Bronchial epithelial cell (primary cell): Measurements from ENCODE around the gene TRPM3. TPM values are rescaled to one million over a fixed set of nuclear protein-coding genes. Genes with fewer than 3 reads are reported as not detected.

Experiments used
- DNase-seq: peaks from one replicate; pipeline ENCODE4 v3.0.0-alpha.2; 2010; ENCODE audit warnings: low read depth
- FAIRE-seq: peaks from 2 replicates; lab custom pipeline; 2011; peaks lifted over from hg19 to GRCh38; lab: Jason Lieb, UNC
- H3K27me3 ChIP-seq: 2 replicates; pipeline ENCODE4 v1.5.1; 2011; ENCODE audit warnings: low read length; ENCODE audit not compliant: control insufficient read depth, insufficient read depth
- H3K36me3 ChIP-seq: 2 replicates; pipeline ENCODE4 v1.5.1; 2011; ENCODE audit warnings: low read length; ENCODE audit not compliant: control insufficient read depth, insufficient read depth
- H3K4me3 ChIP-seq: 2 replicates; pipeline ENCODE4 v1.5.1; 2011; ENCODE audit warnings: mild to moderate bottlenecking, low read depth, low read length, control low read depth
- CTCF ChIP-seq: IDR thresholded peaks from 2 replicates; pipeline ENCODE4 v1.5.1; 2011; ENCODE audit warnings: mild to moderate bottlenecking, moderate library complexity, low read length, control low read depth, inconsistent platforms; ENCODE audit not compliant: insufficient read depth, severe bottlenecking
- total RNA-seq: library from RNA; depleted of rRNA; stranded (reverse); fragments of >200 nt; gene quantifications from 2 replicates; pipeline ENCODE4 v1.2.1, GENCODE V29; 2014

Gene TRPM3
- total RNA-seq, 1 donor from 2014 or later: not detected

- no peaks in the 10 kb centered on the region for H3K36me3 ChIP-seq
- no peak overlapping the region for H3K4me3 ChIP-seq
- no peak for TF ChIP-seq CTCF
- DNase-seq: no peak
- no peaks in the 10 kb centered on the region for H3K27me3 ChIP-seq
- FAIRE-seq: no peak
Measured at GRCh38 chr9:70569070-70569772, 552.2 kb downstream of the TRPM3 start.

- FAIRE-seq (no peak), DNase-seq (no peak)
- H3K4me3 ChIP-seq: no peak overlapping the region
- H3K27me3 ChIP-seq: no peaks in the 10 kb centered on the region
- no peak for TF ChIP-seq CTCF
- H3K36me3 ChIP-seq: no peaks in the 10 kb centered on the region
Measured at GRCh38 chr9:70567511-70567910, 553.9 kb downstream of the TRPM3 start.

- H3K36me3 ChIP-seq: no peaks in the 10 kb centered on the region
- H3K4me3 ChIP-seq: no peak overlapping the region
- no peaks in the 10 kb centered on the region for H3K27me3 ChIP-seq
- FAIRE-seq (no peak), DNase-seq (no peak)
- no peak for TF ChIP-seq CTCF
Measured at GRCh38 chr9:70566751-70567150, 554.7 kb downstream of the TRPM3 start.

- DNase-seq (no peak), FAIRE-seq (no peak)
- H3K4me3 ChIP-seq: no peak overlapping the region
- H3K27me3 ChIP-seq: no peaks in the 10 kb centered on the region
- no peak for TF ChIP-seq CTCF
- H3K36me3 ChIP-seq: no peaks in the 10 kb centered on the region
Measured at GRCh38 chr9:70566066-70566465, 555.4 kb downstream of the TRPM3 start.

GRCh38 chr9:70564468-70565335, 556.7 kb downstream of the TRPM3 start:
- no peaks in the 10 kb centered on the region for H3K27me3 ChIP-seq

More at GRCh38 chr9:70564468-70565335, 556.7 kb downstream of the TRPM3 start:
- DNase-seq: no peak
- no peak for TF ChIP-seq CTCF
- Histone ChIP-seq H3K4me3 (no peak overlapping the region), H3K36me3 (no peaks in the 10 kb centered on the region)
- FAIRE-seq: no peak
